ENCODE data around the gene NR1I2.

Gene NR1I2

DNA sequence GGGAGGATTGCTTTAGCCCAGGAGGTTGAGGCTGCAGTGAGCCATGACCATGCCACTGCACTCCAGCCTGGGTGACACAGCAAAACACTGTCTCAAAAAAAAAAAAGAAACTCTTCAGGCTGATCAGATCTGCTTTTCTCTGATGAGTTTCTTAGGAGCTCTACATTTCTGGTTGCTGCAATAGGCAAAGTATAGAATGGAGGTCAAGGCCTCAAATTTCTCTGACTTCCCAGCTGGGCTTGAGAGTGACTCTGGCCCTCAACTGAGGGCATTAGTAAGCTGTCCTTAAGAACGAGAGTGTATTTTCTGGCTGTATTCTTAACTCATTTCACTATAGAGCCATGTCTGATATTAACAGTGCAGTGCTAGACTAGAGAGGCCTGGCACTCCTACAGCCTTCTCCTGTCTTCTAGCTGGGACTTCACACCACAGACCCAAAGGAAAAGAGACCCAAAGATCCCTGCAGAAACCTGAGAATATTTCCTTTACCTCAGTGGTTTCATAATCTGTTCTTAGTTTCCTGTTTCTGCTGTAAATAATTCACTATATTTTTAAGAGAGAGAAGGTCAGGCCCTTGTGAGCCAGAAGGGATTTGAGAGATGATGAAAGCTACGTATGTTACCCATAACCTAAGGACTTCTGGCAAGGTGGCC lies 2.0 kb upstream of the NR1I2 start:
- DNase-seq (ENCODE audit: low read depth in 2 of 2): no peak

DNA sequence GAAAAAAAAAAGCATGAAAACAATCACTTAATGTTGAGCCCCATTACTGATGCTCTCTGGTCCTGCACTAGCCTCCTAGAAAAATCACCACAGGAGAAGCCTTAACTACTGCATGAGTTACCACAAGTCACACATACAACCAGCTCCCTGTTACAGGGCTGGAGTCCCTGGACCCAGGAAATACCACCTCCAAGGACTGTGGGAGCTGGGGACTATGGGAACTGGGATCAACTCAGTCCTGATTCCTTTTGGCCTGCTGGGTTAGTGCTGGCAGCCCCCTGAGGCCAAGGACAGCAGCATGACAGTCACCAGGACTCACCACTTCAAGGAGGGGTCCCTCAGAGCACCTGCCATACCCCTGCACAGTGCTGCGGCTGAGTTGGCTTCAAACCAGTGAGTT lies 559 bp downstream of the NR1I2 start:
- DNase-seq (ENCODE audit: low read depth in 2 of 2): no peak

DNA sequence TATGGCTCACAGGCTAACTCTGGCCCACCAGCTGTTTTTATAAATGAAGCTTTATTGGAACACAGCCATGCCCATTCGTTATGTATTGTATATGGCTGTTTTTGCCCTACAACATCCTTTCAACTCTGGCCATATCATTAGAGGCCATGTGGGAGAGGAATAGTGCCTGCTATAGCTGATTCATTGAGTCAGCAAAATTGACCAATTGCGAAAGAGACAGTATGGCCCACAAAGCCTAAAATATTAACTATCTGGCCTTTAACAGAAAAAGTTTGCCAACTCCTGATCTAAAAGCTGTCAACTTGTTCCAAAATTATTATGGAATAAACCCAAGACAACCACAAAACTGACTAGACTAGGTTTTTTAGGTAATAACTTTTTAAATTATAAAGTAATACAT lies 1.4 kb downstream of the NR1I2 start:
- DNase-seq (ENCODE audit: low read depth in 2 of 2): no peak

DNA sequence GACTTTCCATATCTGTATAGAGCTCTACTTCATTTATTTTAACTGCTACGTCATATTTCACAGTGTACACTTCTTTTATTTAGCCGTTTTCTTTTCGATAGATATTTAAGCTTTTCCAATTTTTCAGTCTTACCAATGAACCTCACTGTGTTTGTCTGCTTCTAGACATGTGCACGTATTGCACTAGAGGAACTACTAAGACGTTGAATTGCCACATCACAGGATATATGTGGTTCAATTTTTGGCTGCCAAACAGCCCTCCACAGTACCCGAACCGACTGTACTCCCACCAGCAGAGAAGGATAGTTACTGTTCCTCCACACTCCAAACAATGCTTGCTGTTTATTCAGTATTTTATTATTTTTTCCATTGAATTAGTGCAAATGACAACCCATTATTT lies 2.0 kb downstream of the NR1I2 start:
- no peak for DNase-seq (ENCODE audit: low read depth in 2 of 2)

DNA sequence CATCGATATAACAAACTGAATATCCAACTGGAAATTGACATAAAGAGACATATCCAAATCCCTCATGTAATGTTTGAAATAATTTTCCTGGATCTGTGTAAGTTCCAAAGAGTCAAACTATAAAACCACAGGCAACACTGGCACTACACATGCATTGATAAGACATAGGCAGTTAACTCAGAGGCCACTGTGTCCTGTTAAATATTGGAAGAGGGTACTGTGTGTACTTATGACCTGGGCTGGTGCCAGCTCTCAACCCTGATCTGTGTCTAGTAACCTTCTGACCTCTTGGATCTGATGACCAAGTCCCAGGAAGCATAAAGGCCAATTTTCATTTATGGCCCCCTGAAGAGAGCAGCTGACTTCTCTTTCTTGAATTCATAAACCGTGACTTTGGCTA lies 4.5 kb downstream of the NR1I2 start:
- no peak for DNase-seq (ENCODE audit: low read depth in 2 of 2)

DNA sequence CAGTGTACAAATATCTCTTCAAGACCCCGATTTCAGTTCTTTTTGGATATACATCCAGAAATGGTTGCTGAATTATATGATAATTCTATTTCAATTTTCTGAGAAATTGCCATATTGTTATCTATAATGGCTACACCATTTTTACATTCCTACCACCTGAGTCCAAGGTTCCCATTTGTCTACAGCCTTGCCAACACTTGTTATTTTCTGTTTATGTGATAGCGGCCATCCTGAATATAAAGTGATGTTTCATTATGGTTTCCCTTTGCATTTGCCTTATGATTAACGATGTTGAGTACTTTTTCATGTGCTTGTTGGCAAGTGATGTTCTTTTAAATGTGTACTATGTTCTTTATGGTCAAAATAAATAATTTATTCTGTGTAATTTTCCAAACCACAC lies 8.5 kb downstream of the NR1I2 start:
- no peak for DNase-seq (ENCODE audit: low read depth in 2 of 2)

DNA sequence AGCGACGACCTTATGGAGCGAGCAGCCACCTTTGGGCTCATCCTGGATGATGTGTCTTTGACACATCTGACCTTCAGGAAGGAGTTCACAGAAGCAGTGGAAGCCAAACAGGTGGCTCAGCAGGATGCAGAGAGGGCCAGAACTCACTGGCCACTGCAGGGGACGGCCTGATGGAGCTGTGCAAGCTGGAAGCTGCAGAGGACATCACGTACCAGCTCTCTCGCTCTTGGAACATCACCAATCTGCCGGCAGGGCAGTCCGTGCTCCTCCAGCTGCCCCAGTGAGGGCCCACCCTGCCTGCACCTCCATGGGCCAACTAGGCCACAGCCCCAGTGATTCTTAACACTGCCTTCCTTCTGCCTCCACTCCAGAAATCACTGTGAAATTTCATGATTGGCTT lies 10.4 kb downstream of the NR1I2 start:
- no peak for DNase-seq (ENCODE audit: low read depth in 2 of 2)

DNA sequence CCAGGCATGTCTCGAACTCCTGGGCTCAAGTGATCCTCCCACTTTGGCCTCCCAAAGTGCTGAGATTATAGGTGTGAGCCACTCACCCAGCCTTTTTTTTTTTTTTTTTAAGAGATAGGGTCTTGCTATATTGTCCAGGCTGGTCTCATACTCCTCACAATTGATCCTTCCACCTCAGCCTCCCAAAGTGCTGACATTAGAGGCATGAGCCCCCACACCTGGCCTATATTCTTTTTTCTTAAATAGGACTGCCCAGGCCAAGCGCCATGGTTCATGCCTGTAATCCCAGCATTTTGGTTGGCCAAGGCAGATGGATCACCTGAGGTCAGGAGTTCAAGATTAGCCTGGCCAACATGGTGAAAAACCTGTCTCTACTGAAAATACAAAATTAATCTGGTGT lies 12.5 kb downstream of the NR1I2 start:
- no peak for DNase-seq (ENCODE audit: low read depth in 2 of 2)

DNA sequence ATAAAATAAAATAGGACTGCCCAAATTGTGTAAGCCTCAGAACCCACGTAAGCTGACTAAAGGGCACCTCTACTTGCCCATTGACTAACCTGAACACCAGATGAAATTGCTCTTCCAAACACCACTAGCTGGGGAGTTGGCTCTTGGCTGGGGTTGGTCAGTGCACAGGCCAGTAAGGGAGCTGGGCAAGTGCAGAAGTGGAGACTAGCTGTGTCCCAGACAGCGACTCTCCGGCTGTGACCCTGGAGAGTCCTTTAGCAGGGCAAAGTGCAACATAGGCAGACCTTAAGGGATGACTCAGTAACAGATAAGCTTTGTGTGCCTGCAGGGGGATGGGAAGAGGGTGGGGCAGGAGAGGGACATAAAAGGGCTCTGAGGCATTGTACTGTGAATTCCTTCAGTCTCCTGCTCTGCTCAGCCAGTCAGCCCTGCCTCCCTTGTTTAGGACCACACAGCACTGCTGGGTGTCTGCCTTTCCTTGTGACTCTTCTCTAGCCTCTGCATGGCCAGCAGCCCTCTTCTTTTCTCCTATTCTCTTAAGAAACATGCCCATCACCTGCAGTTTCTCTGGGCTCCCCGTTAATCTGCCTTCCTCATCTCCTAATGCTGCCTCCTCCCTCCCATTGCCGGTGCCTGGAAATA lies 13.2 kb downstream of the NR1I2 start:
- DNase-seq (ENCODE audit: low read depth in 2 of 2): no peak

DNA sequence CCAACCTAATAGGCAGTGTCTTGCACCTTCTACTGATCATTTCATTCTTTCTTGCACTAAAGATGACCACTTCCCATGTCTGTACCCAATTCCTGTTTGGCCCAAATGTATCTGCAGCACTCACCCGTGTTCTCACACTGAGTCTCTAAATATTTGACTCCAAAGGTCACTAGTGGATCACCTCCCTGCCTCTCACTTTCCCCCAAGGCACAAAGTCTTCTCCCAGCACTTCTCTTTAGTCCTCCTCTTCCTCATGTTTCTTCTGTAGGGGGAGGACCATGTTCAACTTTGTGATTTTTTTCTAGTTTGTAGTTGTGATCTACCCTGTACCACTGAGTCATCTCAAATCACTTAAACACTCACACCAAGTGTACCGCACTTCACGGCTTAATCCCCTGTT lies 13.9 kb downstream of the NR1I2 start:
- DNase-seq (ENCODE audit: low read depth in 2 of 2): no peak

DNA sequence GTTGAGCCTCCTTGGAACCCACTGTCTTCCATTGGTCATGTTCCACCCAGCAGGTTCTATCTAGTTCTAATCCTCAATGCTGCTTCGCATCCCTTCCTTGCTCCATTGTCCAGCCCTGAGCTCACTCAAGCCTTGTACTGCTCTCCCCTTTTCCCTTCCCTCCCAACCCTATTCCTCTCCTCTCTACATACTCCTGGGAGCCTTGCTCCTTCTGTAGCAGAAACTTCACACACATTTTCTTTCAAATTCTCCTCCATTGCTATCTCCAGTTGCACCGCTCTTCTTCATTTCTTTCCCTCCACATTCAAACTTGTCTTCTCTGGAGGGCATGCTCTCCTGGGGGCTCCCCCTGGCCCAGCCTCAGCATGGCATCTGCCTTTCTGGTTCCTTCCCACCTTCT lies 14.5 kb downstream of the NR1I2 start:
- DNase-seq (ENCODE audit: low read depth in 2 of 2): no peak

DNA sequence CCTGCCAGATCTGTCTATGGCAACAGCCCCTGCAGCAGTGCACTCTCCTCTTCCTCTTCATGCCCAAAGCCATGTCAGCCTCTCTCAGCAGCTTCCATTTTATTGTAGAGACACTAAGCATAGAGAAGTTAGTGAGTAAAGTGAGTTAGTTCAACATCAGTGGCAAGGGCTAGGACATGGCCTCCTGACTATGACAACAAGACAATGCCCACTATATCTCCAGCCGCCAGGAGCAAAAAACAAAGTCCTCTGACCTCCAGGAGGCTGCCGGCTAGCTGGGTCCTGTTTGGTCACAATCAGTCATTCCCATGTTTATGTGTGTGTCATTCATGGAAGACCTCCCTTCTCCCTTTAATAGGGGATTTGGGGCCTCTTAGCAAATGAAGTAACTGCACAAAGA lies 14.9 kb downstream of the NR1I2 start:
- no peak for DNase-seq (ENCODE audit: low read depth in 2 of 2)

DNA sequence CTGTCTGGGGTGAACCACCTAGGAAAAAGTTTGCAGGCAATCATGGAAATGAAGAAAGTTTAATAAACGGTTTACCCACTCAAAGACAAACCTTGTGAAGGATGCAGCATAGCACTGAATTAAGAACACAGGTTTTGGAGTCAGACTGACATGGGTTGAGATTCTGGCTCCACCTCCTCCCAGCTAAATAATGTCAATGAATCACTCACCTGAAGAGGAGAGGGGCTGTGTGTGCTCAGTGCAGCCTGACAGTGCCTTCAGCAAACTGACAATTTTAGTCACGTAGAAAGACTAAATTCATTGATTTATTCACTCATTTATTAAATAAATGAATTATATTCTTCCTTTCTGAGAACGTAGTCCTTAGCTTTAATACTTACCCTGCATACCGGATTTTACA lies 18.9 kb downstream of the NR1I2 start:
- DNase-seq (ENCODE audit: low read depth in 2 of 2): no peak

DNA sequence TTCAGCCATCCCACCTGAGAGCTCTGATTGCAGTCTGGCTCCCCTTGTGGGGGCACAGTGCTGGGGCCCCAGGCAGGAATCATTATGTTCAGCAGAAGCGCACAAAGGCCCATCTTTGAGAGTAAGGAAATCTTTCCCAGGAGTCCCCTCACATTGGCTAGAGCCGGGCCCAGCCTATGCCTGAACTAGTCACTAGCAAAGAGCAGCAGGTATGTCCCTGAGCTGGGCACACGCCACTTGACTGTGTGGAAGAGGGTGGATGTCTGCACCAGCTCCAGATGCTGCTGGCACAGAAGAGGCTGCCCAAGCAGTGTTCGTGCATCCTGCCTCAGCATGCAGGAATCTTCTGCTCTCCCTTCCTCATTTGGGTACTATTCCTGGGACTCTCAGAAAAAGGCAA lies 26.3 kb downstream of the NR1I2 start:
- no peak for DNase-seq (ENCODE audit: low read depth in 2 of 2)

DNA sequence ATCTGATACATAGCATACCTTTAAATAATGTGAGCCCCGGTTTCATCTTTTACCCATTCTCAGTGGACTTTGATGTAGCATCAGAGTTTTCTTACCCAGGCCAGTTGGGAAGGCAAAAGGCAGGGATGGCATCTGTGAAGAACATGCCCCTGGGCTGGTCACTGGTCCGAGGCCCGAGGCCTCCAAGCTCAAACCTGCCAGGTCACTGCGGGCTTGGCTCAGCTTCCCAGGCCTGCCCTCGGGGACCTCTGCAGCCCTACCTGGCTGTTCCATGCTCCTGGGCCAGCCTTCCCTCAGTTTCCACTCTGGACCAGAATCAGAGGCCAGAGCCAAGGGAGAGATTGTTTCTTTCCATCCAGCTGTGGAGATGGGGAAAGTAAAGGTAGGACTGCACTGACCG lies 26.9 kb downstream of the NR1I2 start:
- DNase-seq (ENCODE audit: low read depth in 2 of 2): no peak

DNA sequence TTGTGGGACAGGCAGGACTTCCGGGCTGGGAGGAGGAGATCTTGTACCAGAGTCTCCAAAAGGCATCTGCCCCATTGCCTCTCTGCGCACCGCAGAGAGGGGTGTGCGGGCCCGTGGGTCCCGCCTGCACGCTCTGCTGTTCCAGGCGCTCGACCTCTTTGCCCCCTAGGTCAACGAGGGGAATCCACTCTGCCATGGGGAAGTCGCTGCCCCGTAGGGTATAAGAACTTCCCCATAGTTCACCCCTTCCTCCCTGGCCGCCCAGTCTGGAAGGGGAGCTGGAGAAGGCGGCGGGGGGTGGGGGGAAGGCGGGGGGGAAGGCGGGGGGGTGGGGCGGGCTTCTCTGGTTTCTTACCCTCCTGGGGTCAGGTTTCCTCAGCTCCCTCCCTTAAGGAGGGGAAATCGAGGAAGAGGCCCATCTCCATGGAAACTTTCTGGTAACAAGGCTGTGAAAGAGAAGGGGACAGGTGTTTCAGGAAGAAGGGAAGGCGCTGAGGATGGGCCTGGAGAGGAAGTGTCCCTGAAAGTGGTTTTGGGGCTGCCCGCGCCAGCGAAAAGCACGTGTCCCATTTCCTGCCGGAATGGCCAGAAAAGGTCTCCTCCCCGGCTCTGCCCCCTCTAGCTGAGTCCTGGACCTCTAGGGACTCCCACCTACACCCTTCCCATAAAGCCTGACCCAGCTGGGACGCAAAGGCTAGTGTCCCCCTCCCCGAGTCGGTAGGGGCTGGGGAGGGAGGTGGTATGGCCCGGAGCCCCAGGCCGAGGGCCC lies 27.5 kb downstream of the NR1I2 start:
- DNase-seq (ENCODE audit: low read depth in 2 of 2): no peak

DNA sequence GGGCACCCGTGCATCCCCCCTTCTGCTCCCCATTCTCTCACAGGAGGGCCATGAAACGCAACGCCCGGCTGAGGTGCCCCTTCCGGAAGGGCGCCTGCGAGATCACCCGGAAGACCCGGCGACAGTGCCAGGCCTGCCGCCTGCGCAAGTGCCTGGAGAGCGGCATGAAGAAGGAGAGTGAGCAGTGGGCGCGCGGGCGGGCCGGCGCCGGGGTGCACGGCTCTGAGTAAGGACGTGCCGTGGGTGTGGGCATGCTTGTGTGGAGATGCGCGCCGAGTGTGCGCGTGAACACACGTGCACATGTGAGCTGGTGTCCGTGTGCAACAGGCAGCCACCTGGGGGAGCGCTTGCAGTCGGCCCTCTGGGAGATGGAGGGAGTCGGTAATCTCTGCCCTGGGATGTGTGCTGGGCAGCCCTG lies 28.1 kb downstream of the NR1I2 start:
- peak; percentile 49 to 55 for DNase-seq (ENCODE audit: low read depth in 2 of 2)

DNA sequence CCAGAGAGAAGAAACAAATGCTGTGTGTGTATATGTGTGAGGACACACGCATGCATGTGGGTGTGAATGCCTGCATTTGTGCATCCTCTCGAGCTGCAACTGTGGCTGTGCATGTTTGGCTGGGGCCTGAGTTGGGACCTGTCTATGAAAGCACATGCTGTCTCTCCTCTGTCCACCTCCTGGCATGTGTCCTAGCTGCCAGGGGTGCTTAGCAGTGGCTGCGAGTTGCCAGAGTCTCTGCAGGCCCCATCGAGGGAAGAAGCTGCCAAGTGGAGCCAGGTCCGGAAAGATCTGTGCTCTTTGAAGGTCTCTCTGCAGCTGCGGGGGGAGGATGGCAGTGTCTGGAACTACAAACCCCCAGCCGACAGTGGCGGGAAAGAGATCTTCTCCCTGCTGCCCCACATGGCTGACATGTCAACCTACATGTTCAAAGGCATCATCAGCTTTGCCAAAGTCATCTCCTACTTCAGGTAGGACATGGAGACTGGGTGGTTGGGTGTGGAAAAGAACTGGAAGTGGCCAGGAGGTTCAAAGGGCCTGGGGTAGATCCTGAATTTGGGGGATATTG lies 30.7 kb downstream of the NR1I2 start:
- DNase-seq (ENCODE audit: low read depth in 2 of 2): no peak

DNA sequence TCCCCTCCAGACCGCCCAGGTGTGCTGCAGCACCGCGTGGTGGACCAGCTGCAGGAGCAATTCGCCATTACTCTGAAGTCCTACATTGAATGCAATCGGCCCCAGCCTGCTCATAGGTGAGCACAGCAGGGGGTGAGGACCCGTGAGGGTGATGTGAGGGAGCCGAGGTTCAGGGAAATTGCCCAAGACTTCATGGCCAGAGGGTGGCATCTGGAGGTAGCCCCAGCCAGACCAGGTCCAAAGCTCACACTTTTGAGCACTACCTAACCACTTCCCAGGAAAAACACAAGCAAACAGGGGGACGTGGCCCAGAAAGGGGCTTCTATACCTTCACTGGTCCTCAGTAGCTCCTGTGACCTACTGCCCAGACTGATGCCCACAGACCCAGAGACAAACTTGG lies 33.8 kb downstream of the NR1I2 start:
- DNase-seq (ENCODE audit: low read depth in 2 of 2): no peak

DNA sequence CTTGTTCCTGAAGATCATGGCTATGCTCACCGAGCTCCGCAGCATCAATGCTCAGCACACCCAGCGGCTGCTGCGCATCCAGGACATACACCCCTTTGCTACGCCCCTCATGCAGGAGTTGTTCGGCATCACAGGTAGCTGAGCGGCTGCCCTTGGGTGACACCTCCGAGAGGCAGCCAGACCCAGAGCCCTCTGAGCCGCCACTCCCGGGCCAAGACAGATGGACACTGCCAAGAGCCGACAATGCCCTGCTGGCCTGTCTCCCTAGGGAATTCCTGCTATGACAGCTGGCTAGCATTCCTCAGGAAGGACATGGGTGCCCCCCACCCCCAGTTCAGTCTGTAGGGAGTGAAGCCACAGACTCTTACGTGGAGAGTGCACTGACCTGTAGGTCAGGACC lies 35.2 kb downstream of the NR1I2 start:
- DNase-seq (ENCODE audit: low read depth in 2 of 2): no peak

DNA sequence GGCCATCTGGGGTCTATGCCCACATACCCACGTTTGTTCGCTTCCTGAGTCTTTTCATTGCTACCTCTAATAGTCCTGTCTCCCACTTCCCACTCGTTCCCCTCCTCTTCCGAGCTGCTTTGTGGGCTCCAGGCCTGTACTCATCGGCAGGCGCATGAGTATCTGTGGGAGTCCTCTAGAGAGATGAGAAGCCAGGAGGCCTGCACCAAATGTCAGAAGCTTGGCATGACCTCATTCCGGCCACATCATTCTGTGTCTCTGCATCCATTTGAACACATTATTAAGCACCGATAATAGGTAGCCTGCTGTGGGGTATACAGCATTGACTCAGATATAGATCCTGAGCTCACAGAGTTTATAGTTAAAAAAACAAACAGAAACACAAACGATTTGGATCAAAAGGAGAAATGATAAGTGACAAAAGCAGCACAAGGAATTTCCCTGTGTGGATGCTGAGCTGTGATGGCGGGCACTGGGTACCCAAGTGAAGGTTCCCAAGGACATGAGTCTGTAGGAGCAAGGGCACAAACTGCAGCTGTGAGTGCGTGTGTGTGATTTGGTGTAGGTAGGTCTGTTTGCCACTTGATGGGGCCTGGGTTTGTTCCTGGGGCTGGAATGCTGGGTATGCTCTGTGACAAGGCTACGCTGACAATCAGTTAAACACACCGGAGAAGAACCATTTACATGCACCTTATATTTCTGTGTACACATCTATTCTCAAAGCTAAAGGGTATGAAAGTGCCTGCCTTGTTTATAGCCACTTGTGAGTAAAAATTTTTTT lies 35.9 kb downstream of the NR1I2 start:
- DNase-seq (ENCODE audit: low read depth in 2 of 2): no peak

DNA sequence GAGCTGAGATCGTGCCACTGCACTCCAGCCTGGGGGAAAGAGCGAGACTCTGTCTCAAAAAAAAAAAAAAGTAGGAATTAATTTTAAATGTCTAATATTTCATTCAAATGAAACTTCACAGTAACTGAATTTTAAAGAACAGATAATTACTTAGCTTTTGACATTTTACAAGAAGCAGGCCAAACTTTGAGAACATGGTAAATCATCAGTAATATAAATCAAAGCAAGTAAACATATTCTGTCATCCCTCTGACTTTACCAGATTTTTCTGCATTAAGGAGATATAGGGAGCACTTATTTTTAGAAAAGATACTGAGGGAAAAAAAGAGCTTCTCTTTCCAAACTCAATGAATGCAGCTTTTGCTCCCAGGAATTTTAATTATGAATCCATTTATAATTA lies 37.0 kb downstream of the NR1I2 start:
- no peak for DNase-seq (ENCODE audit: low read depth in 2 of 2)
